AML-193 (cell line): ENCODE results near the gene SCN2A.

Experiments
- DNase-seq, 2 experiments: peaks; one replicate each; lab custom pipeline; 2025; lab: John Stamatoyannopoulos, UW

SCN2A gene

DNA sequence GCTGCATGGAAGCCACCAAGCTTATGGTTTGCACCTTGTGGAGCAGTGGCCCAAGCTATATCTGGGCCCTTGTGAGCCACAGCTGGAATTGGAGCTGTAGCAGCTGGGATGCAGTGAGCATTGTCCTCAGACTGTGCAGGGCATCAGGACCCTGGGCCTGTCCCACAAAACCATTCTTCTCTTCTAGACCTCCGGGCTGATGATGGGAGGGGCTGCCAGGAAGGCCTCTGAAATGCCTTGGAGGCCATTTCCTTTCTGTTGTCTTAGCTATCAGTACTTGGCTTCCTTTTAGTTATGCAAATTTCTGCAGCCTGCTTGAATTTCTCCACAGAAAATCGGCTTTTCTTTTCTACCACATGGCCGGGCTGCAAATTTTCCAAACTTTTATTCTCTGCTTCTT, 183.9 kb downstream of the SCN2A start:
- DNase-seq = no peak

DNA sequence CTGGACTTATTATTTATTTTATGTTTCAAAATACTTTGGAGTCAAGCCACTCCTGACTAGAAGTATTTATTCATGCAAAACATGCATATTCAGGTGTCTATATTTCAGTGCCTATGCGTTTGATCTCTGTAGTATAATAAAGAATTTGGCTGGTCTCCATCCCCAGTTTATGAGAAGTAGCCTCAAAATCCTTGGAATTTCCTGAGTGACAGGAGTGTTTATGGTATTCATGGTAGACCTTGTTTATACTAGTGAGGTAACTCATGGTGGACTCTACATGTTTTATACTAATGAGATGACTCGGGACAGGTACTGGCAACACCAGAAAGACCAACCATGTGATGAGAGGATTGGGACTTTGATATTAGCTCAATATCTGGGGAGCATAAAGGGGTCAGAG, 186.3 kb downstream of the SCN2A start:
- DNase-seq = no peak

DNA sequence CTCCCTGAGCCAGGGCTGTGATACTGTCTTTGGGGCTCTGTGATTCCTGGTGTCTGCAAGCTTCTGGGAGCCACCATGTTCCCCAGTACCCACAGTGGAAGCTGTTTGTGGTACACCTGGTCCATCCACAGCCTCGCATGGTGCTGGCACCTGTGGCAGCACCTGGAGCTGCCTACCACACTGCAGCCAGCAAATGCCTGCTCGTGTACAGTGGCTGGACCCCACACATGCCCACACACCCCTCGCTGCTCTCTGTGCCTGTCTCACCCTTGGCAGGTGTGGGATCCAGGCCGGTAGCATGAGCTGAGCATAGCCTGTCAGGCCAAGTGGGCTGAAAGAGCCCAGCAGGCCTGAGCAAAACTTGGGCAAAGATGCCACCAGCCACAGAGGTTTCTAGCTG, 188.5 kb downstream of the SCN2A start:
- DNase-seq = no peak

DNA sequence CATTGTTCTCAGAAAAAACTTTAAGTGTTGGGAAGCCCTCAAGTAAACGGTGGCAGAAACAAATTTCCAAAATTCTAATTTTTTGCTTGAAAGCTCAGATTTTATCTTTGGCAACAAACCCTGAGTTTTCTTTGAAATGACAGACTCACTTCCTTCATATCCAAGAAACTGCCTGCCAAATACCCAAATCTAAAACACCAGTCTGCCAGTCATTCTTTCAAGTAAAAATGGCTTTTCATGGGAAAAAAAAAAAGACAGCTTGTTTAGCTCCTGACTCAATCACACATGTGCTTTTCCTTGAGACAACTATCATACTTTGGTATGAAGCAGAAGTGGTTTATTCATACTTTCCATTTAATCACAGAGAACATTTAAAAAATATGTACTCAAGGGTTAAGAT, 189.7 kb downstream of the SCN2A start:
- no peak for DNase-seq

DNA sequence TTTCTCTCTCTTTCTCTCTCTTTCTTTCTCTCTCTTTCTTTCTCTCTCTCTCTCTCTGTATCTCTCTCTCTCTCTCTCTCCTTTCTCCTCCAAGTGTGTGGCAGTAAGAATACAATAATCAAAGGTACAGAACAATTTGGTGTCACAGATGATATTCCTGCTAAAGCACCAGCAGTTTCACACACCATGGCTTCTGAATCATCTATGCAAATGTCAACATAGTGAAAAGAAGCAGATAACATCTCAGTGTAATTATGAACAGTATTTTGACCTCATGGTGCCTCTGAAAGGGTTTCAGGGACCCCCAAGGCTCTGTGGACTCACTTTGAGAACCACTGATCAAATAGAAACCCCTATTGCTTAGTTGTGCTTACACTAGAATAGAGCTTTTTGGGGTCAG, 191.8 kb downstream of the SCN2A start:
- no peak for DNase-seq

DNA sequence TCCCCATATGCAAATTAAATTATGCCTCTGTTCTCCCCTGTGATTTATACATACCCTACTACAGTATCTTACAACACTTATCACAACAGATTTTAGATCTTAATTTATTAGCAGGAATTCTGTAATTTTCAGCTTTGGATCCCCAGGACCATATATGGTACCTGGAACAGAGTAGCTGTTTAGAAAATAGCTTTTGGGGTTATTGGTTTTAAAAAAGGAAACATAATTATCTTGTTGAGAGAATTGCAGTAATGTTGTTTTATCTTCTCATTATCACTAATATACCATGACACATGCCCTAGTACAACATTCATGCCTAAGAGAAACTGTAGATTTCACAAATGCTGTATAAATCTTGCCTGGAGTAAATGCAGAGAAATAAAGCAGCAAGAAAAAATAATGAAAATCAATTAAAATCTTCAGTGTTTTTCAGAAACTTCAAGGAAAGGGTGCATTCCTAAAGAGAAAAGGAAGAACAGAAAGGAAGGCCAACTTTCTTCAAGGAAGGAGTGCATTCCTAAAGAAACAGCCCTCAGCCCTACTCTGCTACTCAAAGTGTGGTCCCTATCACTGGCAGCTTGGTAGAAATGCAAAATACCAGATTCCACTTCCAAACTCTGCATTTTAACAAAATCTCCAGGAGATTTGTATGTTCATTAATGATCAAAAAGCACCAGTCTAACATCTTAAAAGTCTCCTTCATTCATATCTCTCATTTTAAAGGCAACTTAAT, 193.2 kb downstream of the SCN2A start:
- no peak for DNase-seq

DNA sequence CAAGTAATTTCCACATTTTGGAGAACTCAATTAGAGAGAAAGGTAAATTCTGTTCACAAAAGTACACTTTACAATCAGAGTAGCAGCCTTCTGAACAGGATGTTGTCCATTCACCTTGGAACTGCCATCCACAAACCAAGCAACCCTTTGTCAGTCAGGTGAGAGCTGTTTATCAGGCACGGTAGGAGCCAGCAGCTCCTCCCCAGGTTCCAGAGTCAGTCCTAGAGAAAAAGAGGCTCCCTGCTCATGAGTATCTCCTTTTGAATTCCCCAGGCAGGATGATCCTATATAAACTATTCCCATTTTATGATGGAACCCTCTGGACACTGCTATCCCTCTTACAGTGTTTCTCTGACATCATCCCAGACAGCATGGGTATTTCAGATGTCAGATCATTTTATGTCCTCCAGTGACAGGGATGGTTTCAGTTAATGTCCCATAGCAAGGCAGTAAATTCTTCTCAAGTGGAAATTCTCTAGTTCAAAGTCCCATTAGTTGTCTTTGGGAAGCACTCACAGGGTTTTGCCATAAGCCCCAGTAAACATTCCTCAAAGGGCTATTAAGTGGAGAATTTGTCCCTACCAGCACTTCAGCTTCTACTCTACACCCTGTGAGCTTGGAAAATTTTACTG, 195.8 kb downstream of the SCN2A start:
- DNase-seq = no peak

DNA sequence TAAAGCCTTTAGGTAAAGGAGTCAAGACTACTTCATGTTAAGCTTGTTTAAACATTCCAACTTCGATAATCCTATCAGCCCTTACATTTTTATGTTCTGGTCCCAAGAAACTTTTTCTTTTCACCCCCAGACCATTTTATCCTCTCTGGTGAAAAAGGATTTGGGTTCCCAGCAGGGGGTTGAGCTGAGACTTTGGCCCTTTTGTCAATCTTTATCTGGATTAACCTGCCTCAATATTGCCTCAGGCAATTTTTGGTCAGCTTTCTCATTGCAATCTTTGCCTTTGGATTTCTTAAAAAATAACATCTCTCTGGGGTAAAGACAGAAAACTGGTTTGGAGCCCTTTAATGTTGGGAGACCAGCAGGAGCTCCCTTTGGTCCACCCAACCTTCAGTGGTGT, 196.4 kb downstream of the SCN2A start:
- no peak for DNase-seq

DNA sequence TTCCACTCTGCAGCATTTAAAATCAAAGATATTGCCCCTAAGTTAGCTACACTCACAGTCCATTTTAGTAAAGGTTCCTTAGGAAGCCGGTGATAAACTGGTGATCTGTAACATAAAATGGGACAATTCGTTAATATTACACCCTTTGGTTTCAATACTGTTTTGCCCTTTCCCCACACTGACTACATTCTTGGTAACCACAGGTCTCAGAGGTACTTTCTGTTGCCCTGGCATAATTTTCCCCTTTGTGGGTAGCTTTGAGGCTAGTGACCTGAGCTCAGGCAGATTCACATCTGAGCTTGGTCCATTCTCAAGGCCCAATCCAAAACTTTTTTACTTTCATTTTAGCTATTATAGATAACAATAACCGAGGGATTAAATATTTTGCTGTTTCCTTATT, 197.3 kb downstream of the SCN2A start:
- no peak for DNase-seq

DNA sequence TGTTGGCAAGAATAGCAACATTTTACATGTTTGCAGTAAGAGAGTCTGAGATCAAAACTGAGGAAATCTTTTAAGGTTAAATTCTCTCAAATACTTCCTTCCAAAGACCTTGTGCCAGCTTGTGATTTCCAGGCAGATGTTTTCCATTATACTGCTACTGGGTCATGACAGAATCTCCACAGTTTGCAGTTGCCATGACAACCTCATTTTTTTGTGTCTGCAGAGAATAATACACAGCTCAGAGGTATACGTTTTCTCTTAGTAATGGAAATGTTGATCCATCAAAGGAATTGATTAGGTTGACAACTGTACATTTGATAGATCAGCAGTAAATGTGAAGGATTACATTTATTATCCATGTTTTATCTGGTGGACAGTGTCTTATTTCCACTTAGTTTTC, 201.2 kb downstream of the SCN2A start:
- no peak for DNase-seq
